HG03442 (cell line): Measurements from ENCODE around the gene PPP1R1B.
"Not testable (repeated sequence)": the region's sequence is repeated elsewhere in the genome, so short reads cannot be mapped to it uniquely, and the experiment has no call there.

ENCODE experiments used
- ATAC-seq: cut with Tn5 transposase; IDR thresholded peaks from one replicate; pipeline ENCODE4 v1.9.1; 2021; ENCODE audit warnings: mild to moderate bottlenecking, moderate library complexity; ENCODE audit not compliant: unreplicated experiment

Gene PPP1R1B

DNA sequence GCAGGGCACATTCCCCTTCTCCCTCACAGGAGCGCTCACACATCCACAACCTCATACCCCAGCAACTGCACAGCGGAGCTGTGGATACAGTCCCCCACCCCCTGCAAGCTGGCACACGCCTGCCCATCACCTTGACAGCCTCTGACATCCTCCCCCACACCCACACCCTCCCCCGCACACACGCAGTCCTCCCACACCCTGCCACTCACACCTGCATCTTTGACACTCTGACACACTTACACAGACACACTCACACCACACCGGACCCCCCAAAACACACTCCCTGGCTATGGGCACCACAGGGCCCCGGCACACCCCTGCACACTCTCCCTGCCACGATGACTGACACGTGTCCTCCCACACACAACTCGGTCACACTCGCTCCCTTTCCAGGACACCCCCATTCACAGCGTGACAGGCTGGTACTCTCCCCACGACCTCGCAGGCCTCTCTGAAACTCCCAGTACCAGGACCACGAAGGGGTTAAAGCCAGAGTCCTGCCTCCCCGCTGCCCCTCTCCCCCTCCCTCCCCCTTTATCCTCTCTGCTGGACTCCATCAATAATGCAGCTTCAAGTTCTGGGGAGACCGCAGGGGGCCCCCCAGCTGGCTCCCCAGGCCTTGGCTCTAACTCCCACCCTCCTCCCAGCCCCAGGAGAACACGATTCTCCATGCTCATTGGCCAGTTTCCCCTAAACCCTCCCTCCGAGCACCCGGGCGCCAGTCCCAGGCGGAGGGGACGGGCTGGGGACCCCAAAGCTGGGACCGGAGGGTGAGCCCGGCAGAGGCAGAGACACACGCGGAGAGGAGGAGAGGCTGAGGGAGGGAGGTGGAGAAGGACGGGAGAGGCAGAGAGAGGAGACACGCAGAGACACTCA, at the start of gene PPP1R1B:
Gene PPP1R1B (plus strand): TSS at position 782 of the 876 bp plus-strand sequence. CDS start 441 bp downstream, outside the sequence.
- no peak for ATAC-seq

DNA sequence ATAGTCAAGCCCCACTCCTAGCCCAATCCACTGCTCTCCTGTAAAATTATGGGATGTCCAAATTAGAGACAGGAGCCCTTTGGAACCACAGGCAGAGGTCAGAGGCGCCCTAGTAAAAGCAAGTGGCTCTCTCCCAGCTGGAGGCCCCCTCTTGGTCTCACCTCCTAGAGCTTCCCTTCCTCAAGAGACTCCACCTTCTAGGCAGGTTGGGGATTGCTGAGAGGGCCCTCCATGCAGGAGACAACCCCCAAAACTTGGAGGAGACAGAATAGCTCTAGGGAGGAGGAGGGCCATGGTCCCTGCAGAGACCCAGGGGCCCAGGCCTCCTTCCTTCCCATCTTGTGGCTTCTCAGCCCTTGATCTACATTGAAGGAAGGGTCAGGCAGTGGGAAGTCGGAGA, 48.5 kb upstream of the PPP1R1B start:
- no peak for ATAC-seq

- ATAC-seq, result no peak
Measured at GRCh38 chr17:39579318-39580081, 47.3 kb upstream of the PPP1R1B start.

GRCh38 chr17:39580082-39580468, 46.7 kb upstream of the PPP1R1B start:
- ATAC-seq, result no peak

DNA sequence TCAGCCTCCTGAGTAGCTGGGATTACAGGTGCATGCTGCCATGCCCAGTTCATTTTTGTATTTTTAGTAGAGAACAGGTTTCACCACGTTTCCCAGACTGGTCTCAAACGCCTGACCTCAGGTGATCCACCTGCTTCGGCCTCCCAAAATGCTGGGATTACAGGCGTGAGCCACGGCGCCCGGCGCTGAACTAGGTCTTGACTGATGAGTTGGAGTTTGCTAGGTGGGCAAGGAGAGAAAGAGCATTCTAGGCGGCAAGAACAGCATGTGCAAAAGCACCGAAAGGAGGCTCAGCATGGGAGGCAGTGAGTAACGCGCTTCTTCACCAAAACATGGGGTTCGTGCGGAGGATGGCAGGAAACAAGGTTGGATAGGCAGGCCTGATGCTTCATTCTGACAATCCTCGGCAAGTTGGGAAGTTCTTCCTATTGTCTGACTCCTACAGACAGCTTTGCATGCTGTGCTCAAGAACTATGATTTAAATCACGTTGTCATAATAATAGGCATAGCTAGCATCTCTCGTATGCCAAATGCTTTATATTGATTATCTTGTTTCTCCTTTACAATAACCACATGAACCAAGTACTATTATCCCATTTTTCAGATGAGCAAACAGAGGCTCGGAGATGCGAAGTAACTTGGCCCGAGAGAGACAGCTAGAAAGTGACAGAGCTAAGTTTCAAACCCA, 45.5 kb upstream of the PPP1R1B start:
- ATAC-seq, result no peak

- no peak for ATAC-seq
Measured at GRCh38 chr17:39581759-39582085, 45.0 kb upstream of the PPP1R1B start.

DNA sequence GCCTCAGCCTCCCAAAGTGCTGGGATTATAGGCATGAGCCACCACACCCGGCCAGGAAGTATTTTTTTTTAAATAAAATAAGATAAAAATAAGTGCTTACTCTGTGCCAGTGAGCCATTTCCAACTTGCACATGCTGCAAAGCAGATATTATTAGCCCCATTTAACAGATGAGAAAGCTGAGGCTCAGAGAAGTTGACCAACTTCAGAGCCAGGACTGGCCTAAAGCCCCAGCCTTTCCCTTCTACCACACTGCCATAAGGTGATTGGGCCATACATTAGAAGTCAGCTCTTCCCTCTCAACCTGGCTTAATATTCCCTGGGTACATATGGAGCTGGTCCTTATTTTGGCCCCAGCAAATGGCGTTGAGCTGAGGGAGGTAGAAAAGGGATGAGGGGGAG, 44.1 kb upstream of the PPP1R1B start:
- ATAC-seq, result no peak

DNA sequence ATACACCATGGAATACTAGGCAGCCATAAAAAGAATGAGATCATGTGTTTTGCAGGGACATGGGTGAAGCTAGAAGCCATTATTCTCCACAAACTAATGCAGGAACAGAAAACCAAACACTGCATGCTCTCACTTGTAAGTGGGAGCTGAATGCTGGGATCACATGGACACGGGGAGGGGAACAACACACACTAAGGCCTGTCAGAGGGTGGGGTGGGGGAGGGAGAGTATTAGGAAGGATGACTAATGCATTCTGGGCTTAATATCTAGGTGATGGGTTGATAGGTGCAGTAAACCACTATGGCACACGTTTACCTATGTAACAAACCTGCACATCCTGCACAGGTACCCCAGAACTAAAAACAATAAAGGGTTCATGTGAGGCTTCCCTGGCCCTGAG, 36.6 kb upstream of the PPP1R1B start:
- ATAC-seq, result not testable (repeated sequence)

DNA sequence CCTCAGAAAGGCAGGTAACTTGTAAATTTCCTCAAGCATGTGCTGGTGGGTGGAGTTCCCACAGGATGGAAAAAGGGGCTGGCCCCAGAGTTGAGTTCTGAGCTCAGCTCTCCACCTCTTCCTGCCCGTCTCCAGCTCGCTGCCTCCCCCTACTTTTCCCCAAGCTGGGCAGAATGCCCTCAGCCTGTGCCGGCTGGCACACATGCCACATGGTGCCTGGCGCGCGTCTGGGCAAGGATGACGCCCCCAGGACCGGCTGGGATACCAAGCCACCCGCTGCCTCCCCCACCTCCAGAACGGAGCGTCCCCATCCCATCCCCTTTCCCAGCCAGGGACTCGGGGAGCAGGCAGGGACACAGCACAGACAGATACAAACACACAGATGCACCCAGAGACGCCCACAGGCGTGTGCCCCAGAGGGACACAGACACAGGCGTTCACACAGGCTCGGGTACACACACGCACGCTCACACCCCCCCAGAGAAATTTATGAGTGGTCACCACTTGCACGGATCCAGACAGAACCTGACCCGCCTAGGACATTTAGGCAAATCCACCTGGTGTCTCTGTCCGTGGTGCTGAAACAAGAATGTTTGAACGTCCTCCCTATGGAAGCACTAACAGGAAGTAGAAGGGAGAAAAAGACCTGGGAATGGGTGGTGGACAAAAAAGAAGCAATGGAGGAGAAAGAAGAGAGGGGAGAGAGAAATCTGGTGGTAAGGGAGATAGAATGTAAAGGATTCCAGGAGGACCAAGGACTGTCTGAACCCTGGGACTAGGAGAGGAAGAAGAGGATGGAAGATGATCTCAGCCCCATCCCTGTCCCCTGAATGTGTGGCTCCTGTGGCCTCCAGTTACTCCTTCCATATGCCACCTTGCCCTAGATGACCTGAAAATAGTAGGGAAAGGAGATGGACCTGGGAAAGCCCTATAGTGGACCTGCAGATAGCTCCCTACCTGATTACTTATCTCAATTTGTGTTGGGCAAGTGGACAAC, 34.5 kb upstream of the PPP1R1B start:
- ATAC-seq, result no peak

GRCh38 chr17:39593371-39593770, 33.4 kb upstream of the PPP1R1B start:
- no peak for ATAC-seq

DNA sequence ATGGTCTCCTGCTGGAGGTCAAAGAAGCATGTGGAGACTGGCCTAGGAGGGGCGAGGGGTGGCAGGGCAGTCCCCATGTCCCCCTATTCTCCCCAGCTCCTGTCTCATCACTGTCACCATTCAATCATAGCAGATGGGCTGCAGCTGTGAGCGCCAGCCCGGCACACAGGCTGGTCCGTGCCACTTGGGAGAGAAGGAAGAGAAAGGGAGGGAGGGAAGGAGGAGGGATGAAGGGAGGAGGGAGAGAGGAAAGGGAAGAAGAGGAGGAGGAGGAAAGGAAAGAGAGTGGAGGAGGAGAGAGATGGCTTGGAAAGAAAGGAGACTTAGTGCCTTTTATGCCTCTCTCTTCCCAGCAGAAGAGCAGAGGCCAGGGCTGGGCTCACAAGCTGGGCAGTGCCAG, 31.5 kb upstream of the PPP1R1B start:
- no peak for ATAC-seq

GRCh38 chr17:39595928-39596510, 30.7 kb upstream of the PPP1R1B start:
- ATAC-seq, result no peak

DNA sequence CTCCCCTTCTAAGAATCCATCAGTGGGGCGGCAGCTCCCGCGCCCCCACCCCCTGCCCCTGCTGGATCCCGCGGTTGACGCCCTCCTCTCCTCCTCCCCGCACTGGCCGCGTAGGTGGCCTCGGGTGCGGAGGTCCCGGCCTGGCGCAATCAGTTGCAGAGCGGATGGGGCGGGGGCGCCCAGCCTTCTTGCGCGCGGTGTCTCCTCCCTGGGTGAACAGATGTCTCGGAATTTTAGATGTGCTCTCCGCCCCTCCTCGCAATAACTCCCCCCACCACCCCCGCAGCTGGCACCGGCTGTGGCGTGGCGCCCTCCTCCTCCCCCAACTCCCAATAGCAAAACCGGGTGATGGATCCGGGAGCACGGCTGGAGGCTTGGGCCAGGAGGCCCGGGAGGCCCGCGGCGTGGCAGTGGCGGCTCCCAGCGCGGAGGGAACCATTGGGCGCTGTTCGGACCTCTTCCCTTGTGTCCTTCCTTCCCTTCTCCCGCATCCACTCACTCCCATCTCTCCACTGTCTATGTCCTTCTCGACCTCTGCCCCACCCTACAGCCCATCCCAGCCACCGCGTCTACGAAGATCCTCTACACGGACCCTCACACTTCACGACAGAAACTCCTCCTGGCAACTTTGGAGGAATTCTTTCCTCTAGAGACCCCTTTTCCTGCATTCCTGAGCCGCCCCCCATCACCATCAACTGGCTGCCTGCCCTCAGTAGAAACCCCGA, 30.0 kb upstream of the PPP1R1B start:
- no peak for ATAC-seq

DNA sequence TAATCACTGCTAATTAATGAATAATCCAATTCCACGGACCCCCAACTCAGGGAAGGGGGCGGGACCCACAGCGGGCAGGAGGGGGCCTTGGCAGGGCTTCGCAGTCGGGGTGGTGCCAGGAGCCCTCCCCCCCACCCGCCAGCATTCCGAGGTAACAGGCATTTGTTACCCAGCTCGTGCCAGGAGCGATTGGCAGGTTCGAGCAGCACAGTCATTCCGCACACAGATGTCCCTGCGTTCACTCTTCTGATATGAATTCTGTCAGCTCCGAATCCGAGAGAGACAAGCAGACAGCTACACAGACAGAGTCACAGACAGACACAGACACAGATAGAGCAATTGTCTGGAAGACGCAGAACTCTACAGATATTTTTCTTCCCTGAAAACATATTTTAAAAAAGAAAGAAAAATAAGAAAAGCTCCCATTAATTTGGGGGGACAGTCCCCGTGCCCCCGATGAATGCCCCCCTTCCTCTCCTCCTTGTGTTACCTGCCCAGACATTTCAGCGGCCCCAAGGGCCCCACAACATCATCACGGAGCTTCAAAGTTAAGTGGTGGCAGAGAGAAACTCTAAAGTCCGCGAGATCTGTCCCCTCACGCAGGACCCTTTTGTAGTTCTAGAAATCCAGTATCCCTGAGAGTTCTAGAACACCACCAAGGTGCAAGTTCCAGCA, 29.2 kb upstream of the PPP1R1B start:
- no peak for ATAC-seq

DNA sequence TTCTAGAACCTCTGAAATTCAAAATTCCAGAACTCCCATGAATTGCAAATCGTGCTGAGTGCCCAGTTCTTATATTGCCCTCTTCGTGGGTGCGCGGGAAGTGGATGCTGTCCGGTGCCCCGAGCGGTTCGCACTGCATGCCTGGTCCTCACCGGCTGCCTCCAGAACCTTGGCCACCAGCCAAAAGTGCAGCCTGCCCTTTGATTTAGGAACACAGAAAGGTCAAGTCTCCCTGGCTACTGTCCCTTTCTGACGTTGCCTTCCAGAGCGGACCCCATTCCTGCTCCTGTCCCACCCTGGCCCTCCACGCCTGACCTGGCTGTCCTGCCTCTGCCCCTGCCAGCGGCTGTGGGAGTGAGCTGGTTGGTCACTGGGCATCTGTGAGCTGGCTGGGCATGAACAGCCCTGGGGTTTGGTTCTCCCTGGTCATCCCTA, 28.7 kb upstream of the PPP1R1B start:
- no peak for ATAC-seq

GRCh38 chr17:39598630-39599003, 28.1 kb upstream of the PPP1R1B start:
- no peak for ATAC-seq

GRCh38 chr17:39599004-39599664, 27.6 kb upstream of the PPP1R1B start:
- ATAC-seq, result no peak

DNA sequence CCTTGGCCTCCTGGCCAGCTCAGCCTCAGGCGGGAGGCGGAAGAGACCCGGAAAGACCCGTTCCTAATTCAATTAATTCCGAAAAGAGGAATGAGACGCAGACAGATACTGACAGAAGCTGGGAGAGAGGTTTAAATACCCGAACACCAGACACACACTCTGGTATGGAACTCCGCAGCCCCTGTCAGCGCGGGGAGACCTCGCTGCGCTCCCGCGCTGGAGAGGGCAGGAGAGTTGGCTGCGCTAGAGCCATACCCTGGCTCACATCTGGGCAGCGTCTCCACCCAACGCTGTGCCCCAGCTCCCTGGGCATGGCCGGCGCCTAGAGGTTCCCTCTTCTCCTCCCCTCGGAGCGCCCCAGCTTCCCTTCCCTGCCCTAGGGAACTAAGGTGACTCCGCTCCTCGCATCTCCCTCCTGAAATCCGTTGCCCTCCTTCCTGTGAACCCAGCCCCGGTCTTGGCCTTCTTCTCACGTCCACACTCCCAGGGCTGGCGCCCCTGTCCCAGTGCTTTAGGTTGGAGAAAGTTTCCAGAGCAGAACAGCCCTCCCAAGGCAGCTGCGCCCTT, 27.0 kb upstream of the PPP1R1B start:
- ATAC-seq, result no peak
